ENCODE data around the gene PLPP4.
"Not testable (repeated sequence)": the region's sequence is repeated elsewhere in the genome, so short reads cannot be mapped to it uniquely, and the experiment has no call there.

PLPP4 gene

DNA sequence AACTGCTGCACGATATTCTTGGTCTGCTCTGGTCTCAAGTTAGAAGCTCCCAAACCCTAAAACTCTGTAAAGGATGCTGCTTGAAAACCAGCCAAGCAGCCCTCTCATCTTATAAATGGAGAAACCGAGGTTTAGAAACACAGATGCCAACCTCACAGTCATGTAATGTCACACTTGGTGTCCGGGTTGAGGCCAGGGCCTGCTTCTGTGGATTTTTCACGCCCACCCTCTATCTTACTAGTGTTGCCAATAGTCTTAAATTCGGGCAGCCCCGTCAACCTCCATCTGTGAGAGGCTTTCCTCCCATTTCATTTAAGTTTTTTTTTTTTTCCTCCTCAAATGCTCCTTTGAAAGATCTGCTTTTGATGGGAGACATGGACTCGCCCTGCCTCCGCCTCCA, 28.9 kb downstream of the PLPP4 start:
- no peak for DNase-seq (ENCODE audit: low read depth in 2 of 3, low spot score in 2 of 3)

DNA sequence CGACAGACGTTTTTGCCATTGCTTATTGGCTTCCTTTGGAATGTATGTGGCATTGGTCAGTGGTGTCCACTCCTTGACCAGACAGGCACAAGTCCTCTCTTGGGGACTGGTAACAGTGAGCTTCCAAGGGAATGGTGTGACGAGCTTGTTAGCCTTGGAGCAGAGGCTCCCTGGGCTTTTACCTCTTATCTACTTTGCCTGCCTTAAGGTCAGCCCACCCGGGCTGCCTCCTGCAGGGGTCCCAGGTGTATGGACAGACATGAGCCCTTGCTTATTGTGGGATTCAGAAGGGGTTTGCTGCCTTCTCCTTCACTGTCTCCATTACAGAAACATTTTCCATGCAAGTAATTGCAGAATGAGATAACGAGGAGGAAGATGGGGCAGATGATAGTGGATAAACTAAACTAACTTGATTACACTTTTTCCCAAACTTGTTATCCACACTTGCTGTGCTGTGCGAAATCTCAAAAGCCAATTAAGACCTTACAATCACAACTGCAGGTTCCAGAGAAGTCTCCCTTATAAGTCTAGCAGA, 29.7 kb downstream of the PLPP4 start:
- no peak for DNase-seq (ENCODE audit: low read depth in 2 of 3, low spot score in 2 of 3)

- DNase-seq (ENCODE audit: low read depth in 2 of 3, low spot score in 2 of 3): no peak
Measured at GRCh38 chr10:120490288-120490687, 33.3 kb downstream of the PLPP4 start.

GRCh38 chr10:120492346-120492745, 35.3 kb downstream of the PLPP4 start:
- no peak for DNase-seq (ENCODE audit: low read depth in 2 of 3, low spot score in 2 of 3)

DNA sequence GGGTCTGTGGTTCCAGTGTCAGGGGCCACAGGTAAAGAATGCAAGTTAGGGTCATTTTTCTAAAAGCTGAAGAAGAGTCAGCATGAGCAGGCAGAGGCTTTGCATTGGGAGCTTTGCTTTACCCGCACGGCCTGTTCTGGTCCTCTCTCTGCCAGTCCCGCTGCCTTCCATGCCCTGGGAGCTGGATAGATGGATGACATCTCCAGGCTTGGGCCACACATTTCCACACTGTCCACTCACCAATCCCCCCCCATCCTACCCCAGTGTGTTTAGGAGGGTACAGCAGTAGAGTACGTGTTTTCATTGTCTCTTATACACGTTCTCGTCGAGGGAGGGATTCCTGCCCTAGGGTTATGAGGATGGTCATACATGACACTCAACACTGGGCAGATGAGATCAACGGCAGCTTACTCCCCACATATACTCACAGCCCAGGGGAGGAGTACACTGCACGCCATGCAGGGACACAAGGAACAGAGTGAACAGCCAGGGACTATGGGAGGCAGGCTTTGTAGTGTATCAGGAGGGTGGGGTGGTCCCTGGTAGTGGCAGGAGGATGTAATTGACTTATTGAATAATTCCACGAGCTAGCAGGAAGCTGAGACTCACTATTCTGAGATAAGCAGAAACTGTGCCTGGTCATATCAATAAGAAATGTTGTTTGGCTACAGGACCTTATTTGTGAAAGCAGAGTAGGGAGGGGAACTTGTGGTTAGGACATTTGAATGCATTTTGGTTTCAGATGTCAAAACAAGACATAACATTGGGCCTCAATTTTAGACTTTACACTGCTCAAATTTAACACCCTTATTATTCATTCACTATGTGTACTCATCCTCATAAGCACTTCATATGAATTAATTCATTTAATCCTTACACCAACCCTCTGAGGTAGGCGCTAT, 36.6 kb downstream of the PLPP4 start:
- no peak for DNase-seq (ENCODE audit: low read depth in 2 of 3, low spot score in 2 of 3)

GRCh38 chr10:120494313-120494710, 37.3 kb downstream of the PLPP4 start:
- DNase-seq (ENCODE audit: low read depth in 2 of 3, low spot score in 2 of 3): no peak

DNA sequence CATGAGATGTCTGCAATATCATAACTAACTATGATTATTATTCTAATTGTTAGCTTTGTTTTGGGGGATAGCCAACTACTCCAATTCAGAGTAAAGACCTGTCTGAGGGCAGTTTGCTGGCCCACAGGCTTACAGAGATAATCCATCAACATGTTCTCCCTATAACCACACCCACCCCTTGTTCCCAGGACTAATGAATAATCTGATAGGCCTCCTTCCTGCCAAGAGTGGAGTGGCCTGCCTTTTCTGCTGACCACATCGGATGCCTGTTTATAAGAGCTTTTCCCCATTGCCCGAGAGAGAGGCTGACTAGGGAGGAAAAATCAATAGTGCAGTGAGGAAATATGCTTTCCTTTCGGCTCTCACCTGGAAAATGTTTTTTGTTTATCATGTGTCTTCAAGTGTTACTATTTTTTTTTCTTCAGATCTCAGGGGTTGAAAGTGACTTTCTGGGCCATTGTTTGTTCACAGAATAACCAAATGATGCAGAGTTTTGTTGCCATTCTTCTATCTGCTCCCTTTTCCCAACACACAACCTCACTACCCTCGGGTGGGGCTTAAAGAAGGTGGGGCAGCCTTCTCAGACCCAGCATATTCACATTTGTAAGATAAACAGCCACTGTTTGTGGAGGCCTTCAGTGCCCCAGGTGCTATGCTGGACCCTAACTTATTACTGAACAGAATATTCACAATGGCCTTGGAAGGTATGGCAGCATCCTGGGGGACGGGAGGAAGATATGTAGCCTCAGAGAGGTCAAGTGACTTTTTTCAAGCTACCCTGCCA, 38.4 kb downstream of the PLPP4 start:
- DNase-seq (ENCODE audit: low read depth in 2 of 3, low spot score in 2 of 3): no peak

GRCh38 chr10:120499883-120500282, 42.9 kb downstream of the PLPP4 start:
- no peak for DNase-seq (ENCODE audit: low read depth in 2 of 3, low spot score in 2 of 3)

GRCh38 chr10:120503689-120504088, 46.7 kb downstream of the PLPP4 start:
- no peak for DNase-seq (ENCODE audit: low read depth in 2 of 3, low spot score in 2 of 3)

DNA sequence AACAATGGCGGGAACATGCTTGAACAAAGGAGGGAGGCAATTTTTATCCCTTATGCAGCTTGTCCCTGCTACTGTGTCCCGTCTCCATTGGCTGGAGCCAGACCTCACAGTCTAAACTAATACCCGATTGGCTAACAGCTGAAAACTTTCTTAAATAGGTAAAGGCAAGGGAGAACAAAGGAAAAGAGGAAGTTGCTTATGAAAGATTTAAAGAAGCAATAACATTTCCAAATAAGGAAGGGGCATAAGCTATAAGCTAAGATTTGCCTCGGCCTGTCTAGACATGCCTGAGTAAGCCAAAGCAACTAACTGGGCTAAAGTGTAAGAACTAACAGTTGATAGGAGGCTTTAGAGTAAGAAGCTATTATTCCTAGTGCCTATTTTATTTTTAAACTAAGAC, 47.2 kb downstream of the PLPP4 start:
- DNase-seq (ENCODE audit: low read depth in 2 of 3, low spot score in 2 of 3): not testable (repeated sequence)

DNA sequence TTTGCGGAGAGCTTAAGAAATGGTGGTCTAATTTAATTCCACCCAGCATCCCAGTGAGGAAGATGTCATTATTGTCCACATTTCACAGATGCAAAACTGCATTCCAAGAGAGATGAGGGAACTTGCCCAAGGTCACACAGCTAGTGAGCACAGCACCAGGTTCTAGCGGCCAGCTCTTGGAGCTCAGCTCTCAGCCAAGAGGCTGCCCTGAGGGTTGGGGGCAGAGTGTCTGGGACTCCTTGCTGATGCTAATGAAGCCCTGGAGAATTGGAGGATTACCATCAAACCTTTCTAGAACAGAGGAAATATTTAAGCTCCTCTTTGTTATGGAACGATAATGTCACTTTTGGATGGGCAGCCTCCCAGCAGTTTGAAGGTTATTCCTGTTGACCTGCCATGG, 48.0 kb downstream of the PLPP4 start:
- DNase-seq (ENCODE audit: low read depth in 2 of 3, low spot score in 2 of 3): no peak

- DNase-seq (ENCODE audit: low read depth in 2 of 3, low spot score in 2 of 3): no peak
Measured at GRCh38 chr10:120505866-120506265, 48.8 kb downstream of the PLPP4 start.

- no peak for DNase-seq (ENCODE audit: low read depth in 2 of 3, low spot score in 2 of 3)
Measured at GRCh38 chr10:120506674-120507073, 49.6 kb downstream of the PLPP4 start.

- DNase-seq (ENCODE audit: low read depth in 2 of 3, low spot score in 2 of 3): no peak
Measured at GRCh38 chr10:120507175-120507574, 50.1 kb downstream of the PLPP4 start.

GRCh38 chr10:120507651-120508050, 50.6 kb downstream of the PLPP4 start:
- no peak for DNase-seq (ENCODE audit: low read depth in 2 of 3, low spot score in 2 of 3)

DNA sequence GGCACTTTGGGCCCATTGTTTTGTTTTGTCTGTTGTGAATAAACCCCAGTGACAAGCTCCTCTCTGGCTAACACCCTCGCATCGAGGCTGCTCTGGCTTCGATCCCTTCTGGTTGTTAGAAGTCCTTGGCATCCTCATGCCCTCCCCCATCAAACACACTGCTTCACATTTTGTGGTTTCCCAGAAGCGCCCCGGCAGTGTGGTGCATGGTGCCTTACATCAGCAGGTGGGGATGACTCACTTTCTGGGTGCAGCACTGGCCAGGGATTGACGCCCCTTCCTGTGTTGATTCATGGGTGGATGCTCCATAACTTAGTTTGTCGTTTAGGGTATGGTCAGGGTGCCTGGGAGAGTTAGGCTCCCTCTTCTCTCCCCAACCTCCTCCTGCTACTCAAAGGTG, 51.4 kb downstream of the PLPP4 start:
- no peak for DNase-seq (ENCODE audit: low read depth in 2 of 3, low spot score in 2 of 3)

- DNase-seq (ENCODE audit: low read depth in 2 of 3, low spot score in 2 of 3): no peak
Measured at GRCh38 chr10:120508966-120509365, 51.9 kb downstream of the PLPP4 start.

DNA sequence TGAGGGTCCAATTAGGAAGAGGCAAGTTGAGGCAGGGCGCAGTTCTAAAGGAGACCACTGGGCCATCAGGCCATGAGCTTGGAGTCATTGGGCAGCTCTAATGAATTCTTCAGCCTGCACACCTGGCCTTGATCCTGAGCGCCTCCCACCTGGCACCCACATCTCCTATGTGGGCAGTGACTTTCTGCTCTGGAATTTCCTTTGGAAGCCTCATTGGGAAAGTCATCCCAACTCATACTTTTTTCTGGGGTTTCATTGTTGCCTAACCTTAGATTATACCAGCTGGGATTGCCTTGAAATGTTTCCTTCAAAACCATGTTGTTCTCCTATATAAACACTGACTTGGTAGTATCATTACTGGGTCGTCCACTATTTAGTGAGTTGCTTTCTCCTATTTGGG, 54.1 kb downstream of the PLPP4 start:
- no peak for DNase-seq (ENCODE audit: low read depth in 2 of 3, low spot score in 2 of 3)

DNA sequence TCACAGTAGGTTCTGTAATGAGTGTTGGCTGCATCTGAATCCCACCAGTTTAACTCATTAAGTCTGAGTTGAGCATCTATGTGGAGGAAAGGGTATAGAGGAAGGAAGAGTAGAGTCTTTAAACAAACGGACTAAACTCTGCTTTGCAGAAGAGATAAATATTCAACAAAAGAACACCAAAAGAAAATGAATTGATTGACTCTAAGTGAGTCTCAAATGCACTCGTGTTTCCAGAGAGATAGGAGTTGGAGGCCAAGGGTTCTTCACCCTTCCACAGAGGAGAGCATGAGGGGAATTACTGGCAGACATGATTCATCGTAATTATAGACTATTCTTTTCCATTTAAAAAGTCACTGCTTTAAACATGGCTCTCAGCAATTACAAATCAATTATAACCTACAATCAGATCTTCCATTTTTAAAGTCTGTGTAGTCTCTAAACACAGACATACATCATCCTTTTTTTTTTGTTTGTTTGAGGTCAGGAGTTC, 56.3 kb downstream of the PLPP4 start:
- DNase-seq (ENCODE audit: low read depth in 2 of 3, low spot score in 2 of 3): no peak

- DNase-seq (ENCODE audit: low read depth in 2 of 3, low spot score in 2 of 3): no peak
Measured at GRCh38 chr10:120514035-120514620, 57.1 kb downstream of the PLPP4 start.

- no peak for DNase-seq (ENCODE audit: low read depth in 2 of 3, low spot score in 2 of 3)
Measured at GRCh38 chr10:120514959-120515358, 57.9 kb downstream of the PLPP4 start.

- DNase-seq (ENCODE audit: low read depth in 2 of 3, low spot score in 2 of 3): no peak
Measured at GRCh38 chr10:120515741-120516140, 58.7 kb downstream of the PLPP4 start.
